Measurements from ENCODE around the gene WDR27. TPM values are rescaled to one million over a fixed set of nuclear protein-coding genes. Genes with fewer than 3 reads are reported as not detected.

WDR27 gene
- polyA plus RNA-seq, 2 of the 4 experiments (the other 2 are of a cell fraction) = 18.9 to 36.1 TPM

GRCh38 chr6:169556758-169557548, 144.9 kb downstream of the WDR27 start:
- no peak for DNase-seq (ENCODE audit: low read depth in 1 of 2, low spot score in 1 of 2)
- Histone ChIP-seq H3K4me2 (no peak overlapping the region), H3K9me3 (no peaks in the 10 kb centered on the region), H3K27ac (no peak overlapping the region), H3K4me1 (no peaks in the 10 kb centered on the region), H3K4me3 (no peak overlapping the region)
- ChIA-PET CTCF (no interaction called here), POLR2A (no interaction called here)
- no peak for FAIRE-seq
- ATAC-seq = no peak
- WGBS (ENCODE audit: missing lambda C conversion rate) = 85% methylated on average over 11 of the region's 13 CpGs
- no peak for TF ChIP-seq SREBF2 (IDR thresholded peaks at IDR 0.05)
- TF ChIP-seq TFCP2L1 (CRISPR knock-in tag; IDR thresholded peaks at IDR 0.05) = no peak
- no peak for TF ChIP-seq RCOR1 (IDR thresholded peaks at IDR 0.05; ENCODE audit: low read depth, low read length)
- TF ChIP-seq CHD2 (IDR thresholded peaks at IDR 0.05; ENCODE audit: low read length, partially characterized antibody) = no peak
- no peak for TF ChIP-seq KDM1A (IDR thresholded peaks at IDR 0.05; ENCODE audit: low read depth)
- no peak for TF ChIP-seq POLR2A (IDR thresholded peaks at IDR 0.05; ENCODE audit: low read length)
- TF ChIP-seq HOXB13 (CRISPR knock-in tag; IDR thresholded peaks at IDR 0.05; ENCODE audit: low read depth) = no peak
- TF ChIP-seq NR3C1 (IDR thresholded peaks at IDR 0.05) = no peak
- TF ChIP-seq EP300 (IDR thresholded peaks at IDR 0.05) = no peak
- no peak for TF ChIP-seq GATA3 (IDR thresholded peaks at IDR 0.05; ENCODE audit: borderline replicate concordance)
- no peak for TF ChIP-seq ELK1 (IDR thresholded peaks at IDR 0.05; ENCODE audit: low read depth, low read length)
- TF ChIP-seq RAD21 (conservative IDR thresholded peaks at IDR 0.05 in 1 of 2, IDR thresholded peaks at IDR 0.05 in 1 of 2) = no peak
- TF ChIP-seq HDAC2 (IDR thresholded peaks at IDR 0.05) = no peak
- no peak for TF ChIP-seq RNF2 (IDR thresholded peaks at IDR 0.05; ENCODE audit: borderline replicate concordance, low read depth)
- no peak for TF ChIP-seq BCL3 (IDR thresholded peaks at IDR 0.05)

- H3K4me3 ChIP-seq = no peak overlapping the region
- POLR2A ChIA-PET = no interaction called here
- TF ChIP-seq HES2 (IDR thresholded peaks at IDR 0.05) = no peak
- no peak for TF ChIP-seq EHMT2 (IDR thresholded peaks at IDR 0.05; ENCODE audit: low read depth)
- TF ChIP-seq ZFP36 (IDR thresholded peaks at IDR 0.05; ENCODE audit: borderline replicate concordance, partially characterized antibody) = no peak
- no peak for TF ChIP-seq CHD2 (IDR thresholded peaks at IDR 0.05; ENCODE audit: low read length, partially characterized antibody)
- TF ChIP-seq RARB (CRISPR knock-in tag; IDR thresholded peaks at IDR 0.05) = no peak
- H3K27ac ChIP-seq = no peak overlapping the region
- no peaks in the 10 kb centered on the region for H3K4me1 ChIP-seq
- H3K4me2 ChIP-seq = no peak overlapping the region
- ATAC-seq (no peak), DNase-seq (ENCODE audit: low read depth in 1 of 2, low spot score in 1 of 2) (no peak), FAIRE-seq (no peak)
- 76% methylated on average over 5 of the region's 5 CpGs for WGBS (ENCODE audit: missing lambda C conversion rate)
- CTCF ChIA-PET = no interaction called here
- no peaks in the 10 kb centered on the region for H3K9me3 ChIP-seq
Observed at GRCh38 chr6:169555971-169556617, 145.7 kb downstream of the WDR27 start.

GRCh38 chr6:169545982-169546381, 155.8 kb downstream of the WDR27 start:
- no peak overlapping the region for H3K4me3 ChIP-seq
- H3K4me1 ChIP-seq = 0 out of 3 replicates have a peak, but pooled peaks cover 4% of the 10 kb centered on the region
- ATAC-seq (no peak), FAIRE-seq (no peak), DNase-seq (ENCODE audit: low read depth in 1 of 2, low spot score in 1 of 2) (no peak)
- 83% methylated on average over 6 of the region's 6 CpGs for WGBS (ENCODE audit: missing lambda C conversion rate)
- no peak overlapping the region for H3K4me2 ChIP-seq
- H3K27ac ChIP-seq = no peak overlapping the region
- no peaks in the 10 kb centered on the region for H3K9me3 ChIP-seq
- ChIA-PET CTCF (interaction anchor here (0.6 kb wide), 1 partner anchor 16 kb away, joined by 3 read pairs; no protein-coding TSS in a partner anchor), POLR2A (no interaction called here)
- TF ChIP-seq CHD4 (IDR thresholded peaks at IDR 0.05; ENCODE audit: borderline replicate concordance) = no peak
- no peak for TF ChIP-seq CHD2 (IDR thresholded peaks at IDR 0.05; ENCODE audit: low read length, partially characterized antibody)
- no peak for TF ChIP-seq MYC (IDR thresholded peaks at IDR 0.05; ENCODE audit: borderline replicate concordance, low read length)
- TF ChIP-seq ZNF302 (CRISPR knock-in tag; IDR thresholded peaks at IDR 0.05) = no peak
- TF ChIP-seq HOXB5 (CRISPR knock-in tag; IDR thresholded peaks at IDR 0.05) = no peak
- no peak for TF ChIP-seq RNF2 (IDR thresholded peaks at IDR 0.05; ENCODE audit: borderline replicate concordance, low read depth)
- TF ChIP-seq MAZ (IDR thresholded peaks at IDR 0.05; ENCODE audit: borderline replicate concordance, low read depth, low read length) = no peak
- TF ChIP-seq SREBF2 (IDR thresholded peaks at IDR 0.05) = no peak
- TF ChIP-seq TP53 (CRISPR knock-in tag; IDR thresholded peaks at IDR 0.05) = no peak
- no peak for TF ChIP-seq BCL3 (IDR thresholded peaks at IDR 0.05)
- TF ChIP-seq ESRRA (IDR thresholded peaks at IDR 0.05; ENCODE audit: borderline replicate concordance, low read length) = no peak
- no peak for TF ChIP-seq MAFK (IDR thresholded peaks at IDR 0.05; ENCODE audit: partially characterized antibody)
- no peak for TF ChIP-seq NFE2L2 (conservative IDR thresholded peaks at IDR 0.05; ENCODE audit: low read length)
- TF ChIP-seq HOXB13 (CRISPR knock-in tag; IDR thresholded peaks at IDR 0.05; ENCODE audit: low read depth) = no peak
- no peak for TF ChIP-seq NR3C1 (IDR thresholded peaks at IDR 0.05)
- no peak for TF ChIP-seq ZFP36 (IDR thresholded peaks at IDR 0.05; ENCODE audit: borderline replicate concordance, partially characterized antibody)
- TF ChIP-seq USF2 (IDR thresholded peaks at IDR 0.05) = no peak
